ENCODE measurements around the gene PRDM15.

The PRDM15 gene

DNA sequence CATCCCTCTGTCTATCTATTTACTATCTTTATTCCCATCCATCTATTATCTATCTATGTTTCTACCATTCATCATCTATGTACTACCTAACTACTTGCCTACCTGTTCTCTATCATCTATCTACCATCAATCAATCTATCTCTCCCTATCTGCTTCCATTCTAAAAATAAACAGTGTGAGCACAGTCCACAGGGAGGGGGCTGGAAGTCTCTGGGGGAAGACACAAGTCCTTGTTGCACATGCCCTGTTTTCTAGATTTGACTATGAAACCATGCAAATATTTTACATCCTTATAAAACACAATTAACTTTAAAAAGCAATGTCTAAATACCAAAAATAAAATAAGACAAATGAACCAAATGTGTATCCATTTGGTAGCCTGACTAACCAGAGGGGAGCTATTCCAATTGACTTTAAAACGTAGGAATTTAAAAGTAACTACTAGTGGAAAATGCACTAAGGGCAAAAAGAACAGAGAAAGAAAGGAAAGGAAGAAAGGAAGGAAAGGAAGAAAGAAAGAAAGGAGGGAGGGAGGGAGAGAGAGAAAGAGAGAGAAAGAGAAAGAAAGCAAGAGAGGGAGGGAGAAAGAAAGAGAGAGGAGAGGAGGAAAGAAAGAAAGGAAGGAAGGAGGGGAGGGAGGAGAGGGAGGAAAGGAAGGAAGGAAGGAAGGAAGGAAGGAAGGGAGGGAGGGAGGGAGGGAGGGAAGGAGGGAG is 98.7 kb downstream of the PRDM15 start:
- no peak for DNase-seq (ENCODE audit: low spot score)

DNA sequence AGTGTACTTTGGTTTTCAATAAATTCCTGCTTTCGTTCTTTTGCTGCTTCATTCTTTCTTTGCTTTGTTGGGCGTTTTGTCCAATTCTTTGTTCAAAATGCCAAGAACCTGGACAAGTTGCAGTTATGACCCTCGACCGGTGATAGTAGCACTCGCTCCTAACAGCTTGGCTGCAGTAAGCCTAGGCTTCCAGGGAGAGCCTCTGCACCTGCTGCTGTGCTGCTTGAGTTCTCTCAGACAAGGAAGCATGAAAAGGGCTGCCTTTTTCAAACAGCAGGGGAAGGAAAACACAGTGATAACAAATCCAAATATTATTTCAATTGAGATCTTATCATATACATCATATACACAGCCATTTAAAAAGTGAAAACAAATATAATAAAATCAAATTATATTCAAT is 99.5 kb downstream of the PRDM15 start:
- no peak for DNase-seq (ENCODE audit: low spot score)

DNA sequence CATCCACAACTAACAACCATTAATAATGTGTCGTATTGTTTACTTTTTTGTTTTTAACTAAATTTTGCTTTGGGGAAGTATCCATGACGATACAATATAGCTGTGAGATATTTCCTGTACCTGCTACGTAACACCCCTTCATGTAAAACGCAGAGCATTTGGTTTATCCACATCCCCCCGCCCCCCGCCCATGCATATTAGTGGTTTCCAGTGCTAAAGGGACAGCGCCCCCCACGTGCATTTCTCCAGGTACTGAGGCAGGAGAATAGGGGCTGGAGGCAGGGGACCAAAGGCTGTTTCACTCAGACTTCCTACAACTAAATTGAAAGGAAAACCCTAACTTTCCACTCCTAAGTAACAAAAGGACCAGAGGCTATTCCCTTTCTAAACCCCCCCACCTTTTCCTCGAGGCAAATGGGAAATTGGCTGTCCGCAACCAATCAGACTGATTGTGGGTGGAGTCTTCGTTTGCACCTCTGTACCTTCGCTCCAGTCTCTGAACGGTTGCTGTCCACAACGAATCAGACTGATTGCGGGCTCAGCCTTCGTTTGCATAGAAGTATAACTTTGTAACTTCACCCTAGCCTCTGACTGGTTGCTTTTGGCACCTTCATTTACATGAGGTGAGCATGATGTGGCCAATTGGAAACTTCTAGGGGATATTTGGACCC is 100.1 kb downstream of the PRDM15 start:
- DNase-seq (ENCODE audit: low spot score) = no peak

DNA sequence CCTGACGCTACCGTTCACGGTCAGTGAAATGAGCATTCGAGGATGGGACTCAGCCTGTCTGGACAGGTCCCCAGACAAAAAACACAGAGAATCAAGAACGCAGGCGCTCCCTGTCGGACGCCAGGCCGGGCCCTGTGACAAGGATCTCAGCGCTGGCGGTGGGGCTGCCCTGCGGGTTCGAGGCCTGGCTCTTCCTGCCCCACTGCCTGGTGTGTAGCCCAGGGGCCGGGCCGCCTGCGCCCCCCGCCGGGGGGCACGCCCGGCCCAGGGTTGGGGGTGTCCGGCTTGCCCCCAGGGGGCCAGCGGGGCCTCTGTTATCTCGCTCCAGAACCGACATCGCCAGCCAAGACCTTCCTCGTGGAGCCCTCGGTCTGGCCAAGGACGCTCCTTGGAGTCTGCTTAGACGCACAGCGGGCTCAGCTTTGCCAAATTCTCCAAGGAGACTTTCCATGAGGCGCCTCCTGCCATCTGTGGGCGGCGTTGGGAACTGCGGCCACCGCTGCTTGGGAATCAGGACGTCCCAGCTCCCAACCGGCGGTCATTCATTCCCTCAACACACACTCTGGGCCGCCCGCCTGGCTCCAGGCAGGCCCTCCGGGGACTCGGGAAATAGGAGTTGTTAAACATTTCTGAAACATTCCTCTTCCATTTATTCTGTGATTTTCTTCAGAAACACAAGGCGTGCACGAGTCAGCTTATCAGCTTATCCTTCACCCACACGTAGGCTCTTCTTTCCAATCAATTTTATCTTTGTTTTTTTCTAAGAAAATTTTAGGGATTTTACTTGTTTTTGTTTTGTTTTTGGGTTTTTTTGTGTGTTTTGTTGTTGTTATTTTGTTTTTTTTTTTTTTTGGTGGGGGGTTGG is 101.0 kb downstream of the PRDM15 start:
- DNase-seq (ENCODE audit: low spot score) = peak; percentile 59

DNA sequence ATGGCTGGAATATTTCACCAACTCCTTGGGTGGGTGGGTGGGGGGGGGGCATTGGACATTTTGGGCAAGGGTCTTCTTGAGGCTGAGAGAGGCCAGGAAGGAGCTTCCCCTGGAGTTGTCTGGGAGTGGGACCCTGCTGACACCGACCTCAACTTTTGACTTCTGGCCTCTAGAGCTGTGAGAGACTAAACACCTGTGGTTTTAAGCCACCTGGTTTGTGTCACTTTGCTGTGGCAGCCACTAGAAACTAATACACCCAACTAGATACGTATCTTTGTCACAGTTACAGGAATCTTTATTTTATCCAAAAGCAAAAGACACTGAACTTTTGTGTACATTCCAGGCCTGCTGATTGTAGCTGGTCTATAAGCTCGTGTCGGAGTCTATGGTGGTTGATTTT is 102.4 kb downstream of the PRDM15 start:
- DNase-seq (ENCODE audit: low spot score) = no peak

DNA sequence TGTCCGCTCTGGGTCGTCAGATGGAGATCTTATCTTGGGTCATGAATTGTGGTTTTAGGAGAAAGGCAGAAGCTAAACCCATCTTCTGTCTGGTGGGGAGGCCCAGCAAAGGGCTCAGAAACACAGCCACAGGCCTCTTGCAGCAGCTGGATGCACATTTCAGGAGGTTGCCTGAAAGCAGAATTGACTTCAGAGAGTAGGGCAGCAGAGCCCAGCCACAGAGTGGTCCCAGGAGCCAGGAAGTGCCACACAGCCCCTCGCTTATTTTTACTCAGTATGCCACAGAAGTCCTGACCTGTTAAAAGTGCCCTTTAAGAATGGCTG is 104.0 kb downstream of the PRDM15 start:
- DNase-seq (ENCODE audit: low spot score) = no peak

DNA sequence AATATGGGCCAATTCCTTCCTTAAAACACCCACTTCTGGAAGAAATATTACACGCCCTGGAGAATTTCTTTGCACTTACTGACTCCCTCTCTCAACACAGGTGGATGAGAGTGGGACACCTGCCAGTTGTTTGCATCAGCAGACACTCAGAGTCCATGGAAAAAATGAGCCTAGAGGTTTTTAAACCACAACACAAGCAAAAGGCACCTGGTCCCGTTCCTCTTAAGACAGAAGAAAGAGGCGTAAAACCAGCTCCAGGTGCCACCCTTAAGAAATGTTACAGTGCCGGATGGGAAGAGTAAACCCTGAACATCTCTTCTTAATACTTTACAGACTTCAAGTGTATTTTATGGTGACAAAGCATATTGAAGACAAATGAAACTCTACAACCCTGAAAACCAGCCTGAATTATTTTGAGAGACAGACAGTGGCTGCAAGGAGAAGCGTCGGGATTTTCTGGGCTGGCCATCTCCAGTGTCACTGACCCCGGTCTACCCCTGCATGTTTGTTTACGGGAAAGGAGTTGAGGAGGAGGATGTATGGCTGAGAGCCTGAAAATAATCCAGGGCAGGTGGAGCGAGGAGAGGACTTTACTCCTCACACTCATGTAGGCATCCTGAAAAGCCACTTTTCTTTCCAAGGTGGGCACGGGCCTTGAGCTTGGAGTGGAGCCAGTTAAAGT is 104.5 kb downstream of the PRDM15 start:
- DNase-seq (ENCODE audit: low spot score) = no peak

DNA sequence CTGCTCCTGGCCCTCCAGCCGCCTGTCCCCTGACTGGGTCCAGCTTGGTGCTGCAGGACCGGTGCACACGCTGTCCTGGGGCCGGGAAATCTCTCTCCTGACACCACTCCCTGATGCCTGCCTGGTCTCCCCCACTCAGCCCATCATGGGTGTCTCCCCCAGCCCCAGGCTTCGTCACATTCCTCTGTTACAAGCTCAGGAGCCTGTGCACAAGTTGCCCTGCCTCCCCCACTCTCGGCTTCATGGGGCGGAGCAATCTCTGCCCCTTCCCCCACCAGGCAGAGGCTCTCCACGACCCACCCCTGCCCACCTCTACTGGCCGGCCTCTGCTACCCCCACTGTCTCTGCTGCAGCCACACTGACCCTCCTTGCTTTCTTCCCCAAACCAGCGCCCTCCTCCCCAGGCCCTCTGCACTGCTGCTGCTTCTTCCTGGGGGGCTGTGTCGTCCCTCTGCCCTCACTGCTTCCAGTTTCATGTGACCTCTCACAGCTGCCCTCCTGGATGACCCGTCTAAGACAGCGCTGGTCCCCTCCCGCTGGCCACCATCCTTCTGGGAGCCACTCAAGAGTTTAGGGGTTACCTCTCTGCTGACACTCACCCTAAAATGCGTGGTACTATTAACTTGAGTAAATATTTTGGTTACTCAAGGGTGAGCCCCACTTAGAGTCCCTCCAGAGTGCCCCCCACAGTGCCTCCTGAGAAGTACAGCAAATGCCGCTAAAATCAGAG is 106.6 kb downstream of the PRDM15 start:
- no peak for DNase-seq (ENCODE audit: low spot score)

DNA sequence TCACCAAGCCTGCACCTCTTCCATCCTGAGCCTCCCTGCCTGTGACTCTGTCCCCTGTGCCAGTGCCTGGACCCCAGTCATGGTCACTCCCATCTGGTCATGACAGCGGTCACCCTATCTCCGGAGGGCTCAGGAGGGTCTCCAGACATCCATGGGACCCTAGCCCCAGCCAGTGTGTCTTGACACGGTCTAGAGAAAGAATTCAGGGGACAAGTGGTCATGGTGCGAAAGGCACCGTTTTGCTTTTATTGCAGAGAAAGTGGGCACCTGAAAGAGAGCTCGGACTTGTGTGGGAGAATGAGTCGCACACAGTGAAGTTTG is 107.6 kb downstream of the PRDM15 start:
- no peak for DNase-seq (ENCODE audit: low spot score)

DNA sequence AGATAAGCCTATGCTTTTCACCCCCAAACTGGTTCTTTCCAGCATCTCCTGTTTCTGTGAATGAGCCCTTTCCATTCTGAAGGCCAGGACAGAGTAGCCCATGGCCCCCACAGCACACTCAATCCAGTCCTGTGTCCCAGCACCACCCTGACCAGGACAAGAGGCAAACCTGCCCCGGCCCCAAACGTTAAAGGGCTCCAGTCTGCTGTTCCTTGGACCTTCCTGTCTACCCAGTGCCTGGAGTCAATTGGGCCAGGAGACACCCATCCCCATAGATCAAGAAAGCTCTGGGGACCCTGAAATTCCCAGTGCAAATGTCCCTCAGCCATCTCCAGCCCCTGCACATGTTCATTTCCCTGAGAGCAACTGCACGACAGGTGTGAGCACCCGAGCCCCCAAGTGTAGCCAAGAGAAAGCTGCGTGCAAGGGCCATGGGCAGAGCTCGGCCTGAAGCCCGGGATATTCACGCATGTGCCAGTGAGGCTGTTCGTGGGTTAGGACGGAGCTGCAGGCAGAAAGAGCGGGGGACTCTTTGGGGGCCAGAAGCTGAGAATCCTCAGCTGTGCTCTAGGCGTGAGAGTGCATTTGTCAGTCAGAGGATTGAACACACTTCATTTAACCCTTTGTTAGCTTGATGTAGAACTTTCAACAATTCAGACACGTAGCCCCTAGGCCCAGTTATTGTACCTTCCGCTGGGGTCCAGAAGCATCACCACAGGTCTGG is 108.1 kb downstream of the PRDM15 start:
- DNase-seq (ENCODE audit: low spot score) = no peak

DNA sequence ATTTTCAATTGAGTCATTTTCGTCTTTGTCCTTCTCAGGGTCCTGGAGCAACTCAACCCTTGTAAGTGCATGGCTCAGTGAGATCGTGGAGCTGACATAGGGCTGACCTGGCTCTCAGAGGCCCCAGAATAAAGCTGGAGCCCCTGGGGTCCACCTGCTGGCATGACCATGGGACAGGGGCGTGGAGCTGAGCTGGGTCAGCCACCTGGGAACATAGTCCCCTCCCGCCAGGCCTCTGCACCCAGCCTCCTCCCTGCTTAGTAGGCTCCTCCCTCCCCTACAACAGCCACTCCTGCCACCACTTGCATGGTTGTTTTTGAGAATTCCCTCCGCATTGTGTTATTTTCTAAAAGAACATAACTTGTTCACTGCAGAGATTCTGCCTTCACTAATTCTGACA is 109.2 kb downstream of the PRDM15 start:
- no peak for DNase-seq (ENCODE audit: low spot score)

DNA sequence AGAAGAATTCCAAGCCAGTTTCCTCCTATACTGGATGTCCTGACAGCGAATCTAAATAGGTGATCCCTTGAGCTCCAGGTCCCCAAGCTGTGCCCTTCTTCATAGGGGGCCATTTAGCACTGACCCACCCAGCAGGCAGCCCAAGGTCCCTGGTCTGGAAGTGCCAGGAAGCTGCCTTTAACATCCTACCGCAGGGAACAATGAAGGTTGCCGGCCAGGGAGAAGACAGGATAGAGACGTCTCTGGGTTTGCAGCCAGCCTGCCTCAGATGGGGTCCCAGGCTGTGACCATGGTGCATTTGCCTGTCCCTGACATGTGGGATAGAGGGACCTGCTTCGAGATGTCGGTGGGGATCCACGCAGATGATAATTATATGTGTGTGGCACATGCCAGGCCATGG is 109.6 kb downstream of the PRDM15 start:
- DNase-seq (ENCODE audit: low spot score) = no peak

DNA sequence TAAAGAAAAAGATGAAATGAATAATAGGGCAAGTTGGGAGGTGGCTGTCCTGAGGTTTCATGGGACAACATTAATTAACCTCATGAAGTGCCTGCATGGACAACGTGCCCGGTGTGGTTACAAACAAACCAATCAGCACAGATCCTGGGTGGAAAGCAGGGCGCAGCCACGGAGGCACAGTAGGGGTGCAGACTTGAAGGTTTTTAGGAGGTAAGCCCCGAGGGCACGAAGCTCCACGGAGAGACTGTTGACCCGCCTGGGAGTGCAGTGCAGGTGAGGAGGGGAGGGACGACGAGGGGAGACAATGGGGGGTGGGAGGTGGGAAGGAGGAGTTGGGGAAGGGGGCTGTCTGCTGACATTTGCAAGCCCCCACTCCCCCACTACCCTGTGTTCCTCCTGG is 110.0 kb downstream of the PRDM15 start:
- no peak for DNase-seq (ENCODE audit: low spot score)

DNA sequence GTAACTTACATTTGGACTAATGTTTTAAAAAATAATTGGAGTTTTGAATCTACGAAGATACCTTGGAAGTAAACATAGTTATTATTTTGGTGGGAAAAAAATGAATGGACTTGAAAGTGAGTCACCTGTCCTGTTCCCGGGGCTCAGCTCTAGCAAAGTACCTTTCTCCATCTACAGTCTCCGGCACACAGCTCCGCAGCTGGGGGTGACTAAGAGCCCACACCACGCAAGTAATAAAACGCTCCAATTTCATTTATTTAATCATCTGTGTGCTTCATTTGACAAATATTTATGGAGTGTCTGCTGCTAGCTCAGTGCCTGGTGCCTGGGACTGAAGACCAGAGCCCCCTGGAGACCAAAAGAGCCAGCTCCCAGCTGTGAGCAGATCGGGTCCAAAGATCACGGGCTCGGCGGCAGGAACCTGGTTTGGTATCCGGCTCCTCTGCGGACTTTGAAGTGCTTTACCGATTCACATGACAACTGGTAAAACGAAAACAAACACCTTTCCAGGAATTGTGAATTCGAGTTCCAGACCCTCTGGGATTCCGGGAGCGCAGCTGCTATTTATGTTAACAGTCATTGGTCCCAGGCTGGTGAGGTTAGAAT is 110.6 kb downstream of the PRDM15 start:
- no peak for DNase-seq (ENCODE audit: low spot score)

DNA sequence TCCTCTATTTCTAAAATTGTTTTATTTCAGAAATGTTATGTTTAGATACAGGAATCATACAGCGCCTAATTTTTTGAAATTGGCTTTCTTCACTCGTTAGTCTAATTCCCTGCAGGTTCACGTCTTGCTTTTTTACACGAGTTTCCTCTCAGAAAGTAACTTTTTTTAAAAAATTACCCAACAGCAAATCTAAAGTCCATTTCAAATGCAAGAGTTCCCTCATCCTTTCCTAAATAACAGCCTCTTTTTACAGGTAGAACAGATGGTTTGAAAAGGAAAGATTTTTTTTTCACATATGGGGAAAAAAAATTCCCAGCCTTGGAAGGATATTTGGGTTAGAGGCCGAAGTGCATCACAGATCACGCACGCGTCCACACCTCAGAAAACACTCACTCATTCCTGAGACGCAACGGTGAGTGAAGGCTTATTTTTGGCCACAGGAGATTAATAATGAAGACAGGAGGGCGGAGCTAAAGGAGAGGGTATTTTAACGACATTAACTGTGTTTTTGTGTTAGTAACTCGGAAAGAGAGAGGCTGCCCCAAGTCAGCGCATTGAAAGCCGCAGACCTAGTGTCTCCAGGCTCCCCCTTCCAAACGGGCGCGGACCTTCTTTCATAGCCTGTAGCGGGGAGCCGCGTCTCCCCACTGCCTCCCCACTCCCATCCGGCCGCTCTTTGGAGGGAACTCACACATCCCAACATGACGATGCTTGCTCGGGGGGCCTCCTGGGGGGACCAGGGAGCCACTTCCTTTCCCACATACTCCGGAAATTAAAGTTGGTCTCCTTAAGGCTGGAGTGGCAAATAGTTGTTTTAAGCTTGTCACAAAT is 111.3 kb downstream of the PRDM15 start:
- DNase-seq (ENCODE audit: low spot score) = no peak

DNA sequence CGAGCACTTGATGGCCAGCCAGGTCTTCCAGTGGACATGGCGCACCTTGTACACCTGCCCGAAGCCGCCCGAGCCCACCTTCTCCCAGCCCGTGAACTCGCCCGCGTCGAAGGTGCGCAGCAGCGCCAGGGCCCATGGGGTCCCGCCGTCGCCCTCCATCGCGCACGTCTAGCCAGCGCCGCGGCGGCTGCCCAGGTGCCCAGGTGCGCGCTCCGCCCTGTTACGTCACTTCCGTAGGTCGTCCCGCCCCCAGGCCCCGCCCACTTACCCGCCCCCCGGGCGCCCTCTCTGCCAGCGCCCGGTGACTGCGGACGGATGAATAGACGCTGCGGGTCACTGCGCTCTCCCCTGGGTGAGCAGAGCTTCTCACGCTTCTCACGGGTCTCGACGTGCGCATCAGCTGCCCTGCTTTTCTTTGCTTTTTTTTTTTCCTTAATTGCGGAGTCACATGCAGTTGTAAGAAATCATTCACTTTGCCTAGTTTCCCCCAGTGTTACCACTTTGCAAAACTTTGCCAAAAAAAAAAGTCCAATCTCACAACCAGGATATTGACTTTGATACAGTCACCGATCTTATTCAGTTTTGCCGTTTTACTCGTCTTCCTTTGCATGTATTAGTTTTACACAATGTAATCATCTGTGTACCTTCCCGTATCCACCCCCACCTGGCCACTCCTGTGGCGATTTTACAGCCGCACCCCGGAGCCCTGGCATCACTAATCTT is 112.1 kb downstream of the PRDM15 start, which contains the start of gene RIPK4:
TSS of gene RIPK4 (minus strand) at position 170 of the 723 bp plus-strand sequence. CDS start at position 159, 11 bp downstream.
- no peak for DNase-seq (ENCODE audit: low spot score)

DNA sequence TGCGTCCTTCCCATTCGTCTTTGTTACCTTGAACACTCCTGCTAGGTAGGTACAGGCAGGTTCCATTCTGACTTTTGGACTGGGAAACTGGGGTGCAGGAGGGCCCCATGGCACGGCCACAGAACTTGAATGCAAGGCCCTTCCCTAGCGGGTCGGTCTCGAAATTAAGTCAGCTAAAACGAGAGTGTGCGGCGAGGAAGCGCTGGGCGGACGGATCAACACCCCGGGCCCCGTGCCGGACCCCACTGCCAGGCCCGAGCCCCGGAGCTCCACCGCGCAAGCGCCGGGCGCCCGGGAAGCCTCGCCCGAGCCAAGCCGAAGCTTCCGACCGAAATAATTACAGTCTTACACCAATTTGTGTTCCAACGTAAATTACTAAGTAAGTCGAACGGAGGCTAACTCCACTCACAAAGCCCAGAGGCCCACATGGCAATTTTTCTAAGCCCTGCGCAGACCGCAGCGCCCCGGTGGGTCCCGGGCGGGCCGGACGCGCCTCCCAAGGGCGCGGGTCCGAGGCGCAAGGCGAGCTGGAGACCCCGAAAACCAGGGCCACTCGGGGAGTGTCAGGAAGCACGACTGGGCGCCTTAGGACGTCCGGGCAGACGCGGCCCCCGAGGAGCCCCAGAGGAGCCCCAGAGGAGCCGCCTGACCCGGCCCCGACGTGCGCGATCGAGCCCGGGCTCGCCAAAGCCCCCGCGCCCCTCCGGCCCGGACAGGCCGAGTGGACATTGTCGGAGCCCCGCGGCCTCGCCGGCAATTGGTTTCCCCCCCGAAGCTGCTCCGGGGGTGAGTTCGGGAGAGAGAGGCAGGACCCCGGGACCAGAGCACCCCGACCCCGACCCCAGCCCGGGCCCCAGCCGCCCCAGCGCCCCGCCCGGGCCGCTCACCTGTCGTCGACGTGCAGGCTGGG is 112.9 kb downstream of the PRDM15 start:
- DNase-seq (ENCODE audit: low spot score) = no peak

DNA sequence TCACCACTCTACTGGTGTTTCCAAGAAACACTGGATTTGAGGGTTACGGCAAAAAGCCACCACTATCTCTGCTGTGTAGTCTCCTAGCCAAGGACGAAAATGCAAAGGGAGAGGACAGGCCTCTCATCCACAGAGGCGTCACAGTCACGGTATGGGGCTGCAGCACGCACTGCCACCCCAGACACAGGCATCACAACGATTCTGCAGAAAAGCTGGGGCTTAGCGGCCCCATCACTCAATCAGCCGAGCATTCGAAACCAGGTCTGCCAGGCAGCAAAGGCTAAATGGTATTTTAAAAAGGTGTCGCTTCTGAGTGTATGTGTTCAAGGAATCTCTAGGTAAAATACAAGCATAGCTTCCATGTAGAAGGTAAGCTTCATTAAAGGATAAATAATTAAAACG is 113.7 kb downstream of the PRDM15 start:
- no peak for DNase-seq (ENCODE audit: low spot score)
